Measurements from ENCODE around the gene KRTAP1-5. TPM values are rescaled to one million over a fixed set of nuclear protein-coding genes. Genes with fewer than 3 reads are reported as not detected.
"Not testable (repeated sequence)": the region's sequence is repeated elsewhere in the genome, so short reads cannot be mapped to it uniquely, and the experiment has no call there.

Gene KRTAP1-5
- total and polyA plus RNA-seq, 10 of the 15 experiments (the other 5 are each of a cell fraction or from before 2014, with no cell fraction given): not detected

DNA sequence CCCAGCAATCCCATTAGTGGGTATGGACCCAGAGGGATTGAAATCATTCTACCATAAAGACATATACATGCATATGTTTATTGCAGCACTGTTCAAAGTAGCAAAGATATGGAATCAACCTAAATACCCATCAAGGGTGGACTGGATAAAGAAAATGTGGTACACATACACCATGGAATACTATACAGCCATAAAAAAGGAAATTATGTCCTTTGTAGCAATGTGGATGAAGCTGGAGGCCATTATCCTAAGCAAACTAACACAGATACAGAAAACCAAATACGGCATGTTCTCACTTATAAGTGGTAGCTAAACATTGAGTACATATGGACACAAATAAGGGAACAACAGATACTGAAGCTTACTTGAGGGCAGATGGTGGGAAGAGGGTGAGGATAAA lies 30.5 kb upstream of the KRTAP1-5 start:
- Histone ChIP-seq H3K4me1 (ENCODE audit: control insufficient read depth, insufficient read depth, low read length) (no peaks in the 10 kb centered on the region), H3K79me2 (ENCODE audit: control insufficient read depth, insufficient read depth, low read length) (no peaks in the 10 kb centered on the region), H3K4me2 (ENCODE audit: control insufficient read depth, insufficient read depth) (no peak overlapping the region), H2AFZ (ENCODE audit: control insufficient read depth, low read depth, low read length) (no peak overlapping the region), H3K9me3 (replicated peaks; ENCODE audit: control insufficient read depth, insufficient read depth, low read length) (no peaks in the 10 kb centered on the region), H3K4me3 (no peak overlapping the region), H4K20me1 (ENCODE audit: control insufficient read depth, insufficient read depth) (no peaks in the 10 kb centered on the region), H3K36me3 (ENCODE audit: control insufficient read depth in 2 of 2, insufficient read depth in 2 of 2, low read length in 1 of 2) (no peaks in the 10 kb centered on the region), H3K27me3 (replicated peaks in 1 of 2; ENCODE audit: control insufficient read depth in 2 of 2, insufficient read depth in 2 of 2, low read length in 1 of 2) (no peaks in the 10 kb centered on the region), H3K9ac (ENCODE audit: control insufficient read depth, insufficient read depth, low read length) (no peak overlapping the region), H3K27ac (ENCODE audit: control insufficient read depth, insufficient read depth) (no peak overlapping the region)
- BruUV-seq (replicated peaks): no TSS peak
- FAIRE-seq (no peak), ATAC-seq (no peak), DNase-seq (ENCODE audit: low read depth, low spot score) (no peak)
- ChIA-PET CTCF (no interaction called here), RAD21 (ENCODE audit: unreplicated experiment) (no interaction called here), POLR2A (no interaction called here), SMC1A (ENCODE audit: uncharacterized antibody, unreplicated experiment) (no interaction called here)
- in situ Hi-C loops (cut with MboI) (no loop called here), intact Hi-C loops (cut with micrococcal nuclease; ENCODE audit: unreplicated experiment) (no loop called here)
- TF ChIP-seq MTA2 (IDR thresholded peaks at IDR 0.05; ENCODE audit: low read depth): no peak
- WGBS (ENCODE audit: insufficient coverage, insufficient replicate concordance, low lambda C conversion rate, missing lambda C conversion rate): 43% methylated on average over 1 of the region's 1 CpG

DNA sequence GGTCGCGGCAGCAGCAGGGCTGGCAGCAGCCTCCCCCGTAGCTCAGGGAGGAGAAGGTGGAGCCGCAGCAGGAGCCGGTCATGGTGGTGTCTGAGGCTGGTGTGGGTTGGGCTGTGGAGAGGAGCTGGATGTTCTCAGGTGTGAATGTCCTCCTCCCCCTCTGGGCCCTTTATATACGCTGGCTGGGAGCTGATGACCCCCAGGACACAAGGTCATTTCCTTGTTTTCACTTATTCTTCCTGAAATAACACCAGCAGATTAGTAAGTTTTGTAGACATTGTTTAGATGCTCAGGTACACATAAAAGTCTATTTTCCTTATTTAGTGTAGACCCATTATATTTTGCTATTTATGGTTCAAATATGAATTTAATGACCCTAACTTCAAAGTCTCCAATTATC lies 28.1 kb upstream of the KRTAP1-5 start, which contains the start of gene KRTAP2-2:
TSS of gene KRTAP2-2 (minus strand) at position 101 of the 400 bp plus-strand sequence. CDS start at position 82, 19 bp downstream.
- DNase-seq (ENCODE audit: low read depth, low spot score); ATAC-seq; FAIRE-seq; H3K9ac ChIP-seq (ENCODE audit: control insufficient read depth, insufficient read depth, low read length); intact Hi-C loops (cut with micrococcal nuclease; ENCODE audit: unreplicated experiment); H3K4me3 ChIP-seq; CTCF ChIA-PET; H4K20me1 ChIP-seq (ENCODE audit: control insufficient read depth, insufficient read depth); H3K9me3 ChIP-seq (replicated peaks; ENCODE audit: control insufficient read depth, insufficient read depth, low read length); BruUV-seq (replicated peaks); in situ Hi-C loops (cut with MboI); H3K4me2 ChIP-seq (ENCODE audit: control insufficient read depth, insufficient read depth); H3K27me3 ChIP-seq (replicated peaks in 1 of 2; ENCODE audit: control insufficient read depth in 2 of 2, insufficient read depth in 2 of 2, low read length in 1 of 2); H3K27ac ChIP-seq (ENCODE audit: control insufficient read depth, insufficient read depth); H3K79me2 ChIP-seq (ENCODE audit: control insufficient read depth, insufficient read depth, low read length); RAD21 ChIA-PET (ENCODE audit: unreplicated experiment); H2AFZ ChIP-seq (ENCODE audit: control insufficient read depth, low read depth, low read length); SMC1A ChIA-PET (ENCODE audit: uncharacterized antibody, unreplicated experiment); POLR2A ChIA-PET; H3K36me3 ChIP-seq (ENCODE audit: control insufficient read depth in 2 of 2, insufficient read depth in 2 of 2, low read length in 1 of 2); H3K4me1 ChIP-seq (ENCODE audit: control insufficient read depth, insufficient read depth, low read length): not testable (repeated sequence)
- WGBS (ENCODE audit: insufficient coverage, insufficient replicate concordance, low lambda C conversion rate, missing lambda C conversion rate): 0% methylated on average over 1 of the region's 6 CpGs

DNA sequence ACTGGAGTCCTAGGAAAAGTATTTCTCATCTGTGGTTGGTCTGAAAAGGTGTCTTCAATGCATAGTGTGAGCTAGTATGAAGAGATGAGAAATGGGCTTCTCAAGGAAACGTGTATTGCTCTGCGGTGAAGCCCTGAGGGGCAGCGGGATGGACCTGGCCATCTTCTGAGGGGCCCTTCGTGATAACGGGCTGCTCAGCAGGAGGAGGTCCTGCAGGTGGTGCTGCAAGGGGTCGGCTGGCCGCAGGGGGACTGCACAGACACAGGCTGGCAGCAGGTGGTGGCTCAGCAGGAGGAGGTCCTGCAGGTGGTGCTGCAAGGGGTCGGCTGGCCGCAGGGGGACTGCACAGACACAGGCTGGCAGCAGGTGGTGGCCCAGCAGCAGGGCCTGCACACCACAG lies 27.5 kb upstream of the KRTAP1-5 start:
- in situ Hi-C loops (cut with MboI); intact Hi-C loops (cut with micrococcal nuclease; ENCODE audit: unreplicated experiment); DNase-seq (ENCODE audit: low read depth, low spot score); H3K4me1 ChIP-seq (ENCODE audit: control insufficient read depth, insufficient read depth, low read length); H3K27me3 ChIP-seq (replicated peaks in 1 of 2; ENCODE audit: control insufficient read depth in 2 of 2, insufficient read depth in 2 of 2, low read length in 1 of 2); H3K27ac ChIP-seq (ENCODE audit: control insufficient read depth, insufficient read depth); H4K20me1 ChIP-seq (ENCODE audit: control insufficient read depth, insufficient read depth); FAIRE-seq; H3K4me2 ChIP-seq (ENCODE audit: control insufficient read depth, insufficient read depth); RAD21 ChIA-PET (ENCODE audit: unreplicated experiment); H3K36me3 ChIP-seq (ENCODE audit: control insufficient read depth in 2 of 2, insufficient read depth in 2 of 2, low read length in 1 of 2); BruUV-seq (replicated peaks); H3K9ac ChIP-seq (ENCODE audit: control insufficient read depth, insufficient read depth, low read length); H3K4me3 ChIP-seq; H2AFZ ChIP-seq (ENCODE audit: control insufficient read depth, low read depth, low read length); ATAC-seq; CTCF ChIA-PET; POLR2A ChIA-PET; H3K9me3 ChIP-seq (replicated peaks; ENCODE audit: control insufficient read depth, insufficient read depth, low read length); SMC1A ChIA-PET (ENCODE audit: uncharacterized antibody, unreplicated experiment); H3K79me2 ChIP-seq (ENCODE audit: control insufficient read depth, insufficient read depth, low read length): not testable (repeated sequence)
- 32% methylated on average over 9 of the region's 9 CpGs for WGBS (ENCODE audit: insufficient coverage, insufficient replicate concordance, low lambda C conversion rate, missing lambda C conversion rate)

Measured in GM12878 (cell line).